NCI-H2227 treated with DMSO at 0.1 percent for 48 hours (cell line): ENCODE results near the gene TTLL11.

Source experiments
- DNase-seq: peaks from one replicate; lab custom pipeline; 2025; lab: John Stamatoyannopoulos, UW

Gene TTLL11

DNA sequence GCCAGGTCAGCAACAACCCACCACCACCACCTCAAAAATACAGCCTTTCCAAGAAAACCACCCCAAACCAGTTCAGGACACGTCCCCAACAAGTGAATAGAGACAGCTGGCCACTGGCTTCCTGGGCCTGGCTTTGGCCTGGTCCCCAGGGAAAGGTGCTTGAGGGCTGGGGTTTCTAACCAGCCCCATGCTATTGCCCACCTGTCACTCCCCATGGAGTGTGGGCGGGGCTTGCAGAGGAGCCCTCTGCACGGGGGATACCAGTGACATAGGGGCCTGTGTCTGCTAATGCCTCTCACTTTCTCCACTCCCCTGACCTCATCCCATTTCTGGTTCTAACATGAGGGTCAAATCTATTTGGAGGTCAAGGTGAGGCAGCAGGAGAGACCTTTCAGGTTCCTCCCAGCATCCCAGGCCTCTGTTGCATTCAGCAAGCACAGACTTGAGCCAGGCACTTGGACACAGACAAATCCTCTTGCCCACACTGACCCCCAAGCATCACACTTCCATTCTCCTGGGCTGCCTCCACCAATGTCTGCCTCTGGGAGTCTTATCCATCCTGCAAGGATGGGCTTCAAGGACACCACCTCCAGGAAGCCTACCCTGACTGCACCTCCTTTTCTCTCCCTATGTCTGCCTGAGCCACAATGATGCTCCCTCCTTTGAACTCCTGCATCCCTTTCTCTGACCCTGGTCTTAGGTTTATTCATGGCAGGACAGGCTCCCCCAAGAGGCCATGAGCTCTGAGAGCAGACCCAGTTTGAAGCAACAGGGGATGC lies 16.1 kb upstream of the TTLL11 start:
- DNase-seq, result no peak

DNA sequence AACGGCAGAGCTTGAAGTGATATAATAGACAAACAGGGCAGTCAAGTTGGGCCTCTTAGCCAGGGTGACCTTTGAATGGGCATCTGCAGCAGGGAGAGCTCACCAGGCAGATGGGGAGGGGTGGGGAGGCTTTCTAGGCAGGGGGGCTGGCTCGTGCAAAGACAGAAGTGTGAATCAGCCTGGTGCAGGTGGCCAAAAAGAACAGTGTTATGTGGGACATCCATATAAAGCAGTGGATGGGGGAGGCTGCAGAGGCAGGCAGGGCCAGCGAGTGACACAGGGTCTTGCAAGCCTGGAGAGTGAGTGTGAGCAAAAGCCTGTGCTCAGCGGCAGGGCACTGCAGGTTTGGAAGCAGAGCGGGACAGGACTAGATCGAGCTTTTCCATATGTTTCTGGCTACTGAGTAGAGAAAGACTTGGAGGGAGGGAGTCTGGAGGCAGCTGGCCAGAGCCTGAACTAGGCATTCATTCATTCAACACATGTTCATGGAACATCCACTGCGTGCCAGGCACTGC lies 14.2 kb upstream of the TTLL11 start:
- no peak for DNase-seq

- no peak for DNase-seq
These were observed 13.5 kb upstream of the TTLL11 start for GRCh38 chr9:122106576-122106975.

- DNase-seq, result no peak
These were observed 10.9 kb upstream of the TTLL11 start for GRCh38 chr9:122103985-122104384.

GRCh38 chr9:122102156-122102555 lies 9.0 kb upstream of the TTLL11 start:
- no peak for DNase-seq

DNA sequence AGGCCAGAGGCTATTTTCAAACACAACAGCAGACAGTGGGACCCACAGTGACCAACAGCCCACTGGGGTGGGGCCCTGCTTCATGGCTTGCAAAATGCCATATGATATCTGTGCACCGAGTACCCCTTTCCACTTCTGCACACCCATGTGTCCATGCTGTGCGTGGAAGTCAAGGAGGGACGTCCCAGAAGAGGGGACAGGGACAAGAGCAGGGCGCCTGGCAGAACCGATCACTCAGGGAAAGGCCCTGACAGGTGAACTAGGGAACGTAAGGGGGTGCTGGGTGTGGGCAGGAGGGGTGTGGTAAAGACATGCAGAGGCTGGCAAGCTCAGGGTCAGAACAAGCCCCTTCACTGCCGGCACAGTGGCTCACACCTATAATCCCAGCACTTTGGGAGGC lies 7.6 kb upstream of the TTLL11 start:
- no peak for DNase-seq

DNA sequence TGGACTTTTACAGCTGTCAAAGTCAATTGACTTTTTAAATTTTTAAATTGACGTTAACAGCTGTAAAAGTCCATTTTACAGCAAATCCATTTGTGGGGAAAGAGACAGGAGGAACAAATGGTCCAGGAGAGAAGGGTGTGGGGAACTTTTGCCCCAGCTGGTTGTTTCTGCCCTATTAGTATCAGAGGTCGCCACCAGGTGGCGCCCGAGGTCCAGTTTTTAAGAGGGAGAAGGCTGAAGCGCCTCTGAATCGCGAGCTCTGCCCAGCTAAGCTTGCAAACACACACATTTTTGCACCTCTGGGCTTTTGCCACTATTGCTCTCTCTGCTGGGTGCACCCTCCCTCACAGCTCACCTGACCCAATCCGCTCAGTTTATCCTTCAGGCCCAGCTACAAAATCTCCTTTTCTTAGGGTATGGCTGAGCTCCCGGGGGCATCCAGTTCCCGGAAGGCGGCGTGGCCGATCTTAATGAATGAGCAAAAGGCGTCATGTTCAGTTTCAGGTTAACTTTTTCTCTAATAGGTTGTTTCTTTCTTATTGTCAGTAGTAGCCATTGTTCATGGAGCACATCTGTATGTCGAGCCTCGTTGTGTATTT lies 6.3 kb upstream of the TTLL11 start:
- peak; percentile 68 for DNase-seq

DNA sequence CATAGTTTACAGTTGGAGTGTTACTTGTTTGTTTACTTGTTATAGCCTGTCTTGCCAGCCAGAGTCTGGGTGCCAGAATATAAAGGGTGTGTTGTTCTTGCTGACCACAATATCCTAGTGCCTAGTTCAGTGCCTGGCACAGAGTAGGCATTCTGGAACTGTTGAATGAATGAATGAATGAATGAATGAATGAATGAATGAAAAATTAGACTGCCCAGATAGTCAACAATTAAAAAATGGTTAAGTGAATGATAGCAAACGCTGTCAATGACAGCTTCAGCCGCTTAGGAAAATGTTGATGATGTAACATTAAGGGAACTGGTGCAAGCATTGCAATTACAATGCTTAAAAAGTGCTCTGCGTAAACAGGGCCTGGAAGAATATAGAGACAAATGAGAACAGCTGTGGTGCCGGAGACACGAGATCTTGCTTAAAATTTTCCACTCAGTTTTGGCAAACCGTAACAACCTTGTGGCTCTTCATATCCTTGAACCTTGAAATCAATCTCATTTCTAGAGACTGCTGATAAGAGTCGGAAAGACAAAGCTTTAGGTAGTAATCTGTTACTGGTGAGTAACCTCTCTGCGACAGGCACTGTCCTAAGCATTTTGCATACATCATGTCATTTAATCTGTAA lies 4.7 kb upstream of the TTLL11 start:
- no peak for DNase-seq

- no peak for DNase-seq
These were observed 3.7 kb upstream of the TTLL11 start for GRCh38 chr9:122096620-122097415.

- peak; percentile 38 for DNase-seq
These were observed 2.1 kb upstream of the TTLL11 start for GRCh38 chr9:122095010-122095767.

- DNase-seq, result no peak
These were observed 1.2 kb downstream of the TTLL11 start for GRCh38 chr9:122091682-122092592.

DNA sequence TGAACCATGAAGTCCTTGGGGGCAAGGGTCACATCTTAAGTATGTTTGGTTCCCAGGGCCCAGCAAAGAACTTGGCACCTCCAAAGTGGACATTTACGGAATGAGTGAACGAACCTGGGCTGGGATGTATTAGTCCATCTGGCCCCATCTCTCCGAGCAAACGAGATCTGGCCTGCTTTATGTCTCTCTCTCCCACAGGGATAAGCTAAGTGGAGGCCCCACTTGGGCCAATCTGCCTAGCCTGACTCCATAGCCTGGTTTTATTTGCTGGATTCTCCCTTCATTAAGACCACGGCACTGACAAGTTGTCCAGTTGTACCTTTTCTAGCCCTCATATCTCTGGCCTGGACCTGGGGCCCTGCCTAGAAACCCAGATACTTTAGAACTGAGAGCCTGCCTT lies 2.1 kb downstream of the TTLL11 start:
- DNase-seq, result no peak

GRCh38 chr9:122090287-122090883 lies 2.7 kb downstream of the TTLL11 start:
- no peak for DNase-seq

DNA sequence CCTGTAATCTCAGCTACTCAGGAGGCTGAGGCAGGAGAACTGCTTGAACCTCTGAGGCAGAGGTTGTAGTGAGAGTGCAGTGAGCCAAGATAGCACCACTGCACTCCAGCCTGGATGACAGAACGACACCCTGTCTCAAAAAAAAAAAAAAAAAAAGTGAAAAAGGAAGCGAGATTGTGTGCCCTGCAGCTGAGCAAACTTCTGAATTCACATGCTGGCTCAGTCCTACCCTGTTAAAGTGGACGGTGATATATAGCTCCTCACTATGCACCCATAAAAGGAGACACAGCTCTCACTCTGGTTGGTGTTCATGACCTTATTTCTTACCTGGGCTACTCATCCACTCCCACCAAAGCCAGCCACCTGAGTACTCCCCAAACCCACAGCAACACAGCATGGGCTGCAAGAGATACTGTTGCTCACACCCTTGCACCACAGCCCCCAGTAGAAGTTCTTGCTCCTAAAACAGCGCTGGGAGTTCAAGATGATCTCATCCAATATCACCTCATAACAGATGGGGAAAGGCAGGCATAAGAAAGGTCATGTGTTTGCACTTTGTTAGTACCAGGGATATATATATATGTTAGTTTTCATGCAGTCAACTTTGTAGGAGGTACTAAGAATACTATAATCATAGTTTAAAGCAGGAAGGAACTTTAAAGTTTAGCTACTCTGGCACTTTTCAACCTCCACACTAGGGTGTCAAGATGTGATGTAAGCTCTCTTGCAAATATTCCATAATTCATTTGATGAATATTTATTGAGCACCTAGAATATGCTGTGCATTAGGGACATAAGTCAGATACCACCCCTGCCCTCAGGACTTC lies 4.0 kb downstream of the TTLL11 start:
- DNase-seq, result no peak

- DNase-seq, result no peak
These were observed 5.5 kb downstream of the TTLL11 start for GRCh38 chr9:122087406-122088200.

GRCh38 chr9:122086873-122087272 lies 6.2 kb downstream of the TTLL11 start:
- DNase-seq, result no peak

GRCh38 chr9:122085260-122085659 lies 7.8 kb downstream of the TTLL11 start:
- no peak for DNase-seq

- DNase-seq, result no peak
These were observed 9.0 kb downstream of the TTLL11 start for GRCh38 chr9:122084026-122084675.
